LNCaP clone FGC (cell line): Measurements from ENCODE around the gene NFATC2IP.
"Not testable (repeated sequence)": the region's sequence is repeated elsewhere in the genome, so short reads cannot be mapped to it uniquely, and the experiment has no call there.

Source experiments
- DNase-seq: peaks from one replicate; pipeline ENCODE4 v3.0.0-alpha.2; 2011; ENCODE audit warnings: low read depth
- H3K4me3 ChIP-seq: 2 replicates; pipeline ENCODE4 v1.5.1; 2011; ENCODE audit warnings: mild to moderate bottlenecking, low read depth, low read length, control low read depth
- CTCF ChIP-seq: IDR thresholded peaks from 2 replicates; pipeline ENCODE4 v1.5.1; 2012; ENCODE audit warnings: mild to moderate bottlenecking; ENCODE audit not compliant: control insufficient read depth, insufficient read depth; ENCODE audit errors: extremely low read depth

Gene NFATC2IP

GRCh38 chr16:28974437-28975157 is 23.9 kb downstream of the NFATC2IP start, which contains the start of gene SPNS1:
TSS of gene SPNS1 (plus strand) at chr16:28974778. CDS start at chr16:28975152, 374 bp downstream.
- TF ChIP-seq CTCF: no peak
- peak; percentile 90 for DNase-seq
- H3K4me3 ChIP-seq: peak within 1 kb of the TSS; percentile 98

- TF ChIP-seq CTCF: no peak
- H3K4me3 ChIP-seq: peak overlapping the region; percentile 98
- DNase-seq: no peak
Measured at GRCh38 chr16:28975158-28975599, 24.4 kb downstream of the NFATC2IP start.

GRCh38 chr16:28977703-28978662 is 27.2 kb downstream of the NFATC2IP start:
- peak; percentile 76 for TF ChIP-seq CTCF
- no peak overlapping the region for H3K4me3 ChIP-seq
- DNase-seq: no peak

- DNase-seq, H3K4me3 ChIP-seq: not testable (repeated sequence)
Measured at GRCh38 chr16:28980330-28980729, 29.6 kb downstream of the NFATC2IP start.

GRCh38 chr16:28980929-28981328 is 30.2 kb downstream of the NFATC2IP start:
- TF ChIP-seq CTCF: no peak
- no peak overlapping the region for H3K4me3 ChIP-seq
- no peak for DNase-seq

GRCh38 chr16:28981517-28981916 is 30.8 kb downstream of the NFATC2IP start:
- no peak for DNase-seq

More at GRCh38 chr16:28981517-28981916, 30.8 kb downstream of the NFATC2IP start:
- TF ChIP-seq CTCF: peak; percentile 22; the same call in 1 of the 2 replicates
- no peak overlapping the region for H3K4me3 ChIP-seq
